Activated B cell treated with CpG ODN at 0.5 μM for 24 hours (primary cell): ENCODE measurements around the gene SPAG4. TPM values are rescaled to one million over a fixed set of nuclear protein-coding genes. Genes with fewer than 3 reads are reported as not detected.

Source experiments
- ATAC-seq: fragments of 200-7000 bp; cut with Tn5 transposase; one replicate; pipeline ENCODE4 v1.10.0; 2021; ENCODE audit warnings: low read depth, mild to moderate bottlenecking, moderate library complexity
- CTCF ChIA-PET: fragments of 350-600 bp; sonication (Branson Sonifier 250); formaldehyde crosslinking; loops from one replicate; lab custom pipeline; 2021; ENCODE audit warnings: antibody characterized with exemption; lab: Charles Lee
- POLR2A ChIA-PET: fragments of 350-600 bp; sonication (Branson Sonifier 250); formaldehyde crosslinking; loops from one replicate; lab custom pipeline; 2021; ENCODE audit warnings: antibody characterized with exemption; lab: Charles Lee
- DNase-seq: peaks from one replicate; pipeline ENCODE4 v3.0.0; 2022
- H3K27ac Mint-ChIP-seq: one replicate; pipeline ENCODE4 v1.8.0; 2020; ENCODE audit warnings: mixed read lengths
- H3K27me3 Mint-ChIP-seq: one replicate; pipeline ENCODE4 v1.8.0; 2021; ENCODE audit warnings: mixed read lengths
- H3K36me3 Mint-ChIP-seq: one replicate; pipeline ENCODE4 v1.8.0; 2021; ENCODE audit warnings: low read depth, mixed read lengths
- H3K4me1 Mint-ChIP-seq: one replicate; pipeline ENCODE4 v1.8.0; 2021; ENCODE audit warnings: mixed read lengths
- H3K4me3 Mint-ChIP-seq: one replicate; pipeline ENCODE4 v1.8.0; 2020; ENCODE audit warnings: mild to moderate bottlenecking, mixed read lengths
- H3K9me3 Mint-ChIP-seq: one replicate; pipeline ENCODE4 v1.8.0; 2020; ENCODE audit warnings: mixed read lengths
- intact Hi-C: fragments of 100-400 bp; cut with micrococcal nuclease; formaldehyde crosslinking; loops from one replicate; pipeline ENCODE4 v1.15.1; 2024
- total RNA-seq: library from RNA; stranded (reverse); gene quantifications from 2 replicates; pipeline ENCODE4 v1.2.3, GENCODE V29; 2022
- TF ChIP-seq, protein P1 (sequence below): fragments of 200-600 bp; IDR thresholded peaks from one replicate; pipeline ENCODE4 v1.8.0; 2022; ENCODE audit warnings: antibody characterized with exemption, mild to moderate bottlenecking

Gene SPAG4
- total RNA-seq, 1 donor from 2014 or later = 2.2 TPM

DNA sequence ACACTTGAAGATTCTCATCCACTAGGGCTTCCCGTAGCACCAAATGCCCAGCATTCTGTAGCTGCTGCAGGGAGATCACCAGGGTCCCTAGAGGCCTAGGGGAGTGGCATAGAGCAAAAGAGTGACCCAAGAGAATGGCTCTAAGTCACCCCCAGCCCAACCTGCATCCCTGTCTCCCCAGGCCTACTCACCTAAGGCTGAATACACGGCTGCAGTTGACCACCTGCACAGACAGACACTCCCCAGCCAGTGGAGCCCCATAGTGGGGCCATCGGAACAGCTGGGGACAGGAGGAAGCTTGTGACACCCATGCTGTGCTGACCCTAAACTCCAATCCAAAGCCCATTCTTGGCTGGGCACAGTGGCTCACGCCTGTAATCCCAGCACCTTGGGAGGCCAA is 9.5 kb upstream of the SPAG4 start:
- DNase-seq = no peak
- ATAC-seq = no peak
- Mint-ChIP-seq H3K4me1 (peaks cover 7% of the 10 kb centered on the region), H3K27ac (no peak overlapping the region), H3K9me3 (no peaks in the 10 kb centered on the region), H3K27me3 (peaks cover 11% of the 10 kb centered on the region), H3K36me3 (no peaks in the 10 kb centered on the region), H3K4me3 (no peak overlapping the region)
- TF ChIP-seq, protein P1, sequence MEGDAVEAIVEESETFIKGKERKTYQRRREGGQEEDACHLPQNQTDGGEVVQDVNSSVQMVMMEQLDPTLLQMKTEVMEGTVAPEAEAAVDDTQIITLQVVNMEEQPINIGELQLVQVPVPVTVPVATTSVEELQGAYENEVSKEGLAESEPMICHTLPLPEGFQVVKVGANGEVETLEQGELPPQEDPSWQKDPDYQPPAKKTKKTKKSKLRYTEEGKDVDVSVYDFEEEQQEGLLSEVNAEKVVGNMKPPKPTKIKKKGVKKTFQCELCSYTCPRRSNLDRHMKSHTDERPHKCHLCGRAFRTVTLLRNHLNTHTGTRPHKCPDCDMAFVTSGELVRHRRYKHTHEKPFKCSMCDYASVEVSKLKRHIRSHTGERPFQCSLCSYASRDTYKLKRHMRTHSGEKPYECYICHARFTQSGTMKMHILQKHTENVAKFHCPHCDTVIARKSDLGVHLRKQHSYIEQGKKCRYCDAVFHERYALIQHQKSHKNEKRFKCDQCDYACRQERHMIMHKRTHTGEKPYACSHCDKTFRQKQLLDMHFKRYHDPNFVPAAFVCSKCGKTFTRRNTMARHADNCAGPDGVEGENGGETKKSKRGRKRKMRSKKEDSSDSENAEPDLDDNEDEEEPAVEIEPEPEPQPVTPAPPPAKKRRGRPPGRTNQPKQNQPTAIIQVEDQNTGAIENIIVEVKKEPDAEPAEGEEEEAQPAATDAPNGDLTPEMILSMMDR = no peak
- CTCF ChIA-PET = interaction anchor here (0.7 to 1.2 kb wide), 2 partner anchors 9 to 13 kb away, joined by 3 read pairs; no protein-coding TSS in a partner anchor
- intact Hi-C loops = no loop called here
- POLR2A ChIA-PET = interaction anchor here (1.5 kb wide), 1 partner anchor 58 kb away, joined by 3 read pairs; no protein-coding TSS in a partner anchor

DNA sequence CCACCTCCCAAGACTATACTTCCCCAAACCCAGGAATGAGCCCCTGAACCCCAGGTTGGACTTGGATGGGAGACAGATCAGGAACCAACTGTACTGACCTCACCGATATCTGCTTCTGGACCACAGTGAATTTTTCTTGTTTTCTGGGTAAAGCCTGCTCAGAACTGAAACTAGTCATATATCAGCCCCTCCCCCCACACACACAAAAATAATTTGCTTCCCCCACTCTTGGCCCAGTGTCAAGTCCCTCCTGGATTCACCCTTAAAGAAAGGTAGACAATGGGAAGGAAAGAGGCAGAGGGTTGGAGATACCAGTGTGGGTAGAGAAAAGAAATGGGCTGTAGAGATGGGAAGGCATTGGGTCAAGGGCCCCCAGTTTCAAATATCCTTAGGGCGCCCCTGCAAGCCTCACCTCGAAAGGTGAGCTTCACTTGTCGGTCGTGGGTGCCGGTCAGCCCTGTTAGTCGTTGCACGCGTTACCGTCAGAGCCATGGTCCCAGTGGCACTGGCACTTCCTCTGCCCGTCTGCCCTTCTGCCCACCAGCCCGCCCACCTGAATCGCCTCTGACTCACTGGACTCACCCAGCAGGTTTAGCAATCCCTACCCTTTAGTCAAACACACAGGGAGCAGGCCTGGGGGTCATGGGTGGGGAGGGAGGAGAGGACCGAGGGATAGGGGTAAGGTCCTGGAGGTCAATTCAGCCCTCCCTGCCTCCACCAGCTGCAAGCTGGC is 8.5 kb upstream of the SPAG4 start:
- ChIA-PET POLR2A (no interaction called here), CTCF (no interaction called here)
- H3K4me1 Mint-ChIP-seq = peaks cover 10% of the 10 kb centered on the region
- intact Hi-C loops = no loop called here
- peaks cover 7% of the 10 kb centered on the region for H3K27me3 Mint-ChIP-seq
- DNase-seq (no peak), ATAC-seq (no peak)
- H3K36me3 Mint-ChIP-seq = no peaks in the 10 kb centered on the region
- TF ChIP-seq, protein P1 = no peak
- no peak overlapping the region for H3K27ac Mint-ChIP-seq
- H3K9me3 Mint-ChIP-seq = no peaks in the 10 kb centered on the region
- H3K4me3 Mint-ChIP-seq = no peak overlapping the region

- POLR2A ChIA-PET = no interaction called here
- TF ChIP-seq, protein P1 = no peak
- CTCF ChIA-PET = interaction anchor here (0.9 kb wide), 1 partner anchor 10 kb away, joined by 3 read pairs; no protein-coding TSS in a partner anchor
- Mint-ChIP-seq H3K4me1 (peaks cover 22% of the 10 kb centered on the region), H3K4me3 (no peak overlapping the region), H3K36me3 (no peaks in the 10 kb centered on the region), H3K27ac (no peak overlapping the region), H3K9me3 (no peaks in the 10 kb centered on the region), H3K27me3 (no peaks in the 10 kb centered on the region)
- intact Hi-C loops = no loop called here
- no peak for DNase-seq
- no peak for ATAC-seq
These were observed 4.7 kb upstream of the SPAG4 start for GRCh38 chr20:35610833-35611427.

GRCh38 chr20:35611482-35611881 is 4.1 kb upstream of the SPAG4 start:
- Mint-ChIP-seq H3K36me3 (no peaks in the 10 kb centered on the region), H3K4me1 (peaks cover 25% of the 10 kb centered on the region), H3K27me3 (no peaks in the 10 kb centered on the region), H3K4me3 (no peak overlapping the region), H3K9me3 (no peaks in the 10 kb centered on the region), H3K27ac (no peak overlapping the region)
- no peak for DNase-seq
- ChIA-PET CTCF (interaction anchor here (0.9 kb wide), 1 partner anchor 10 kb away, joined by 3 read pairs; no protein-coding TSS in a partner anchor), POLR2A (interaction anchor here (0.7 kb wide), 2 partner anchors 122 to 256 kb away, joined by 4 to 5 read pairs; no protein-coding TSS in a partner anchor)
- no peak for ATAC-seq
- intact Hi-C loops = no loop called here
- TF ChIP-seq, protein P1 = no peak
